ENCODE data around the gene SEMA3B. TPM values are rescaled to one million over a fixed set of nuclear protein-coding genes. Genes with fewer than 3 reads are reported as not detected.
"Not testable (repeated sequence)": the region's sequence is repeated elsewhere in the genome, so short reads cannot be mapped to it uniquely, and the experiment has no call there.

SEMA3B gene
- total RNA-seq, 4 donors from 2014 or later = 29.1 to 54.9 (median 44.2) TPM

- Histone ChIP-seq H3K4me1 (peaks cover 0 to 57% (median 19%) of the 10 kb centered on the region in 3 donors), H3K36me3 (peaks cover 0 to 27% of the 10 kb centered on the region in 2 donors), H3K9me3 (no peaks in the 10 kb centered on the region), H3K27me3 (peaks cover 33% of the 10 kb centered on the region), H3K4me3 (no peak overlapping the region), H3K27ac (no peak overlapping the region)
- no peak for ATAC-seq
- 72 to 78% methylated on average over 12 to 14 of the region's 17 CpGs for WGBS, 2 donors (ENCODE audit: low coverage in 1 of 2)
- TF ChIP-seq POLR2AphosphoS5 (IDR thresholded peaks at IDR 0.05) = no peak
- TF ChIP-seq EP300 (IDR thresholded peaks at IDR 0.05) = no peak
- TF ChIP-seq POLR2A (IDR thresholded peaks at IDR 0.05) = no peak
- TF ChIP-seq, protein P1, sequence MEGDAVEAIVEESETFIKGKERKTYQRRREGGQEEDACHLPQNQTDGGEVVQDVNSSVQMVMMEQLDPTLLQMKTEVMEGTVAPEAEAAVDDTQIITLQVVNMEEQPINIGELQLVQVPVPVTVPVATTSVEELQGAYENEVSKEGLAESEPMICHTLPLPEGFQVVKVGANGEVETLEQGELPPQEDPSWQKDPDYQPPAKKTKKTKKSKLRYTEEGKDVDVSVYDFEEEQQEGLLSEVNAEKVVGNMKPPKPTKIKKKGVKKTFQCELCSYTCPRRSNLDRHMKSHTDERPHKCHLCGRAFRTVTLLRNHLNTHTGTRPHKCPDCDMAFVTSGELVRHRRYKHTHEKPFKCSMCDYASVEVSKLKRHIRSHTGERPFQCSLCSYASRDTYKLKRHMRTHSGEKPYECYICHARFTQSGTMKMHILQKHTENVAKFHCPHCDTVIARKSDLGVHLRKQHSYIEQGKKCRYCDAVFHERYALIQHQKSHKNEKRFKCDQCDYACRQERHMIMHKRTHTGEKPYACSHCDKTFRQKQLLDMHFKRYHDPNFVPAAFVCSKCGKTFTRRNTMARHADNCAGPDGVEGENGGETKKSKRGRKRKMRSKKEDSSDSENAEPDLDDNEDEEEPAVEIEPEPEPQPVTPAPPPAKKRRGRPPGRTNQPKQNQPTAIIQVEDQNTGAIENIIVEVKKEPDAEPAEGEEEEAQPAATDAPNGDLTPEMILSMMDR (IDR thresholded peaks at IDR 0.05) = no peak
Observed at GRCh38 chr3:50276762-50277101, 7.8 kb downstream of the SEMA3B start.

GRCh38 chr3:50278123-50278879 is 9.4 kb downstream of the SEMA3B start:
- H3K27ac ChIP-seq = peak overlapping the region in 2 of 4 donors; percentile 18 to 38
- peaks cover 33% of the 10 kb centered on the region for H3K27me3 ChIP-seq
- no peak for ATAC-seq
- H3K36me3 ChIP-seq = peaks cover 0 to 27% of the 10 kb centered on the region in 2 donors
- TF ChIP-seq POLR2A (IDR thresholded peaks at IDR 0.05) = no peak
- no peak for TF ChIP-seq EP300 (IDR thresholded peaks at IDR 0.05)
- TF ChIP-seq POLR2AphosphoS5 (IDR thresholded peaks at IDR 0.05) = no peak
- TF ChIP-seq, protein P1 (IDR thresholded peaks at IDR 0.05) = no peak
- 68 to 70% methylated on average over 2 to 3 of the region's 4 CpGs for WGBS, 2 donors (ENCODE audit: low coverage in 1 of 2)
- no peaks in the 10 kb centered on the region for H3K9me3 ChIP-seq
- no peak overlapping the region for H3K4me3 ChIP-seq
- peaks cover 0 to 42% (median 16%) of the 10 kb centered on the region in 3 donors for H3K4me1 ChIP-seq

GRCh38 chr3:50278880-50279224 is 9.9 kb downstream of the SEMA3B start, which contains the start of gene LSMEM2:
Gene LSMEM2 (plus strand): TSS chr3:50279087. CDS start chr3:50279114, 27 bp downstream.
- TF ChIP-seq EP300 (IDR thresholded peaks at IDR 0.05) (no peak), POLR2AphosphoS5 (IDR thresholded peaks at IDR 0.05) (no peak), POLR2A (IDR thresholded peaks at IDR 0.05) (no peak)
- TF ChIP-seq, protein P1 (IDR thresholded peaks at IDR 0.05) = no peak
- no CpG with 5 or more reads among the region's 2 CpGs for WGBS, 2 donors (ENCODE audit: low coverage in 1 of 2)
- Histone ChIP-seq H3K27me3 (peaks cover 28% of the 10 kb centered on the region), H3K36me3 (peaks cover 0 to 27% of the 10 kb centered on the region in 2 donors), H3K9me3 (no peaks in the 10 kb centered on the region), H3K27ac (peak within 1 kb of the TSS in 2 of 4 donors; percentile 18 to 38), H3K4me1 (peaks cover 0 to 36% (median 11%) of the 10 kb centered on the region in 3 donors), H3K4me3 (no peak within 1 kb of the TSS)
- peak; percentile 21 for ATAC-seq

DNA sequence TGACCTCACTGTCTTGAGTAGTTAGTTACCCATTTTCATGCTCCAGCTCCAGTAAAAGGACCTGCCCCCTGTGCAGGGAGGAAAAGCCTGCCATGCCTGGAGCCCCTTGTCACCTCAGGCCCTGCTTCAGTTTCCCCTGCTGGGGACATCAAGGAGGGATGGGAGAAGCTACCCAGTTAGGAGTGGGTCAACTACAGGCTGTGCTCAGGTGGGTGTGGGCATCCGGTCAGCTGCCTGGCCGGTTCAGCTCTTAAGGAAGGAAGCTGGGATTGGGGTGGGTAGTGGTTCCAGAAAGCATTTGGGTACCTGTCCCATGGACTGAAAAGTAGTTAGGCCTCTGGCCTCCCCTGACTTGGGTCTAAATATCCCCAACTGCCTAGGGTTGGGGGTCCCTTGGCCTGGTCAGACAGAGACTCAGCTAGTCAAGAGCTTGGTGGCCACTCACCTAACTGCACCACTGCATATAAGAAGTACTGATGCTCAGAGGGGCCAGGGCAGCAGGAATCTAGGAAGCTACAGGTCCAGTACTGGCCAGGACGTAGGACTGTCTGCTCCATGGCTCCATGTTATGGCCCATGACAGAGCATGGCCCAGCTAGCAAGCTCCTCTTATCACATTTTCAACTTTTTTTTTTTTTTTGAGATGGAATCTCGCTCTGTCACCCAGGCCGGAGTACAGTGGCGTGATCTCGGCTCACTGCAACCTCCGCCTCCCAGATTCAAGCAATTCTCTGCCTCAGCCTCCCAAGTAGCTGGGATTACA is 10.5 kb downstream of the SEMA3B start:
- Histone ChIP-seq H3K4me1 (peaks cover 0 to 30% (median 5%) of the 10 kb centered on the region in 3 donors), H3K36me3 (peaks cover 0 to 27% of the 10 kb centered on the region in 2 donors), H3K27ac (peak overlapping the region in 1 of 4 donors; percentile 38), H3K4me3 (no peak overlapping the region), H3K9me3 (no peaks in the 10 kb centered on the region), H3K27me3 (peaks cover 27% of the 10 kb centered on the region)
- no peak for TF ChIP-seq EP300 (IDR thresholded peaks at IDR 0.05)
- TF ChIP-seq POLR2A (IDR thresholded peaks at IDR 0.05) = no peak
- TF ChIP-seq, protein P1 (IDR thresholded peaks at IDR 0.05) = no peak
- no peak for TF ChIP-seq POLR2AphosphoS5 (IDR thresholded peaks at IDR 0.05)
- no peak for ATAC-seq
- 97% methylated on average over 5 of the region's 8 CpGs; no CpG with 5 or more reads in 1 of the 2 donors for WGBS, 2 donors (ENCODE audit: low coverage in 1 of 2)

DNA sequence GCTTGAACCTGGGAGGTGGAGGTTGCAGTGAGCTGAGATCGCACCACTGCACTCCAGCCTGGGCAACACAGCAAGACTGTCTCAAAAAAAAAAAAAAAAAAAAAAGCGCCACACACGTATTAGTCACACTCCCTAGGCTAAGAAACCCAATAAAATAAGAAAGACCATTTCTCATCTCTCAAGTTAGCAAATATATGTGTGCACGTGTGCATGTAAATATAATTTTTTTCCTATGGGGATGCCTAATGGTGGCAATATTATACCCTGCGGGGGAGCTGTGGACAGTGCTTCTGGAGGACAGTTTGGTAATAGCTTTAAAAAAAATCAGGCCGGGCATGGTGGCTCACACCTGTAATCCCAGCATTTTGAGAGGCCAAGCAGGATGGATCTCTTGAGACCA is 15.2 kb downstream of the SEMA3B start:
- not testable (repeated sequence) for H3K27ac ChIP-seq, H3K9me3 ChIP-seq, H3K4me3 ChIP-seq, H3K27me3 ChIP-seq, H3K4me1 ChIP-seq, ATAC-seq
- WGBS, 2 donors (ENCODE audit: low coverage in 1 of 2) = 51 to 75% methylated on average over 2 to 6 of the region's 6 CpGs
- H3K36me3 ChIP-seq = peaks cover 0 to 31% of the 10 kb centered on the region in 2 donors

Data from gastroesophageal sphincter (tissue), 4 donors.